ENCODE measurements around the gene DENND4B. TPM values are rescaled to one million over a fixed set of nuclear protein-coding genes. Genes with fewer than 3 reads are reported as not detected.

The DENND4B gene
- total and polyA plus RNA-seq, 10 of the 15 experiments (the other 5 are each of a cell fraction or from before 2014, with no cell fraction given) = 12.0 to 74.8 (median 22.7) TPM

DNA sequence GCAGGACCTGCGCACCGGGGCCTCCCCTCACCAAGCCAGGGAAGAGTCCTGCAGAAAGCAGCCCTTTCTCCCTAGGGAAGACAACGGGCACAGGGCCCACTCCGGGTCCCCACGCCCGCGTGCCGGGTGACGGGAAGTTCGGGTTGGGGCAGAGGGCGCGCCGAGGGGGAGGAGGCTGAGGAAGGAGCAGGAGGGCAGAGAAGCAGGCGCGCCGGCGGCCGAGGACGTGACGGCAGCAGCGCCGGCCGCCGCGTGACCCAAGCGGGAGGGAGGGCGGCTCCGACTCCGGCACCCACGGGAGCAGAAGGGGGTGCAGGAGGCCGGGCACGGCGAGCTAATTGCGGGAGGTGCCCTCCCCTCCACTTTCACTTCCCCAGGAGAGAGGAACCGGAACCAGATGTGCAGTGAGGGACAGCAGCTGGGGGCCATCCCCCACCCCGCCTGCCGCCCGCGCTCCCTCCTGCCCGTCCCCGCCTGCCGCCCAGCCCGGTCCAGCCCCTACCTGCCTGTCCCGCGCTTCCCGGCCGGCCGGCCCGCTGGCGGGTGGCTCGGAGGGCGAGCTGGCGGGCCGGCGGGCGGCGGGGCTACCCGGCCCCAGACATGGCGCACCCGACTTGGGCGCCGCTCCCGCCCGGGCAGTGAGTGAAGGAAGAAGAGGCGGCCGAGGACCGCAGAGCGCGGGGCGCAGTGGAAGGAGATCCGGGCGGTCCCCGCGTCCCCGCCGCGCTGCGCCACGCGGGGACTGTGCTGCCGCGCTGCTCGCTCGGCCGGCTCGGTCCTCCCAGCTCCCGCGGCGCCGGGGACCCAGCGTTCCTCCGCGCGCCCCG lies 510 bp downstream of the DENND4B start (continued):
- TF ChIP-seq, protein P1, sequence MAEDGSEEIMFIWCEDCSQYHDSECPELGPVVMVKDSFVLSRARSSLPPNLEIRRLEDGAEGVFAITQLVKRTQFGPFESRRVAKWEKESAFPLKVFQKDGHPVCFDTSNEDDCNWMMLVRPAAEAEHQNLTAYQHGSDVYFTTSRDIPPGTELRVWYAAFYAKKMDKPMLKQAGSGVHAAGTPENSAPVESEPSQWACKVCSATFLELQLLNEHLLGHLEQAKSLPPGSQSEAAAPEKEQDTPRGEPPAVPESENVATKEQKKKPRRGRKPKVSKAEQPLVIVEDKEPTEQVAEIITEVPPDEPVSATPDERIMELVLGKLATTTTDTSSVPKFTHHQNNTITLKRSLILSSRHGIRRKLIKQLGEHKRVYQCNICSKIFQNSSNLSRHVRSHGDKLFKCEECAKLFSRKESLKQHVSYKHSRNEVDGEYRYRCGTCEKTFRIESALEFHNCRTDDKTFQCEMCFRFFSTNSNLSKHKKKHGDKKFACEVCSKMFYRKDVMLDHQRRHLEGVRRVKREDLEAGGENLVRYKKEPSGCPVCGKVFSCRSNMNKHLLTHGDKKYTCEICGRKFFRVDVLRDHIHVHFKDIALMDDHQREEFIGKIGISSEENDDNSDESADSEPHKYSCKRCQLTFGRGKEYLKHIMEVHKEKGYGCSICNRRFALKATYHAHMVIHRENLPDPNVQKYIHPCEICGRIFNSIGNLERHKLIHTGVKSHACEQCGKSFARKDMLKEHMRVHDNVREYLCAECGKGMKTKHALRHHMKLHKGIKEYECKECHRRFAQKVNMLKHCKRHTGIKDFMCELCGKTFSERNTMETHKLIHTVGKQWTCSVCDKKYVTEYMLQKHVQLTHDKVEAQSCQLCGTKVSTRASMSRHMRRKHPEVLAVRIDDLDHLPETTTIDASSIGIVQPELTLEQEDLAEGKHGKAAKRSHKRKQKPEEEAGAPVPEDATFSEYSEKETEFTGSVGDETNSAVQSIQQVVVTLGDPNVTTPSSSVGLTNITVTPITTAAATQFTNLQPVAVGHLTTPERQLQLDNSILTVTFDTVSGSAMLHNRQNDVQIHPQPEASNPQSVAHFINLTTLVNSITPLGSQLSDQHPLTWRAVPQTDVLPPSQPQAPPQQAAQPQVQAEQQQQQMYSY (CRISPR knock-in tag; IDR thresholded peaks at IDR 0.05) = no peak
- TF ChIP-seq CHD4 (IDR thresholded peaks at IDR 0.05) (no peak), NR2F1 (conservative IDR thresholded peaks at IDR 0.05) (peak; percentile 34; the same call in 1 of the 2 replicates), YY1 (IDR thresholded peaks at IDR 0.05; ENCODE audit: low read depth, low read length) (peak; percentile 36; the same call in 1 of the 2 replicates), SMAD1 (IDR thresholded peaks at IDR 0.05; ENCODE audit: low read depth, partially characterized antibody) (no peak), SREBF1 (IDR thresholded peaks at IDR 0.05; ENCODE audit: low read length) (no peak), CEBPB (IDR thresholded peaks at IDR 0.05; ENCODE audit: borderline replicate concordance in 1 of 2, low read depth in 2 of 2, low read length in 2 of 2) (no peak), ZNF207 (IDR thresholded peaks at IDR 0.05; ENCODE audit: borderline replicate concordance) (no peak), HDGF (IDR thresholded peaks at IDR 0.05) (peak; percentile 81; the same call in 1 of the 2 replicates), CREB1 (IDR thresholded peaks at IDR 0.05; ENCODE audit: low read depth) (peak; percentile 74; the same call in 1 of the 2 replicates), SP1 (IDR thresholded peaks at IDR 0.05; ENCODE audit: low read depth, low read length) (peak; percentile 65), MTA3 (IDR thresholded peaks at IDR 0.05; ENCODE audit: borderline replicate concordance, low read length) (peak; percentile 75; the same call in 1 of the 2 replicates), GABPA (IDR thresholded peaks at IDR 0.05; ENCODE audit: low read depth) (peak; percentile 78; the same call in 1 of the 2 replicates), ETV6 (conservative IDR thresholded peaks at IDR 0.05 in 1 of 2, IDR thresholded peaks at IDR 0.05 in 1 of 2; ENCODE audit: borderline replicate concordance in 1 of 2, low read depth in 1 of 2) (peak in 1 of 2 experiments; percentile 93; a peak in 2 of 4 replicates), KLF5 (IDR thresholded peaks at IDR 0.05; ENCODE audit: partially characterized antibody) (peak; percentile 24), NFYA (IDR thresholded peaks at IDR 0.05; ENCODE audit: borderline replicate concordance, low read depth, low read length) (no peak), GATAD2B (conservative IDR thresholded peaks at IDR 0.05; ENCODE audit: low read depth) (peak; percentile 85), EZH2 (IDR thresholded peaks at IDR 0.05; ENCODE audit: borderline replicate concordance, control insufficient read depth, low read depth, low read length) (no peak), POU2F2 (IDR thresholded peaks at IDR 0.05; ENCODE audit: borderline replicate concordance, low read depth, low read length) (peak; percentile 84), SUPT20H (IDR thresholded peaks at IDR 0.05; ENCODE audit: borderline replicate concordance, control insufficient read depth, low read depth, low read length) (no peak)
- TF ChIP-seq, protein P2, sequence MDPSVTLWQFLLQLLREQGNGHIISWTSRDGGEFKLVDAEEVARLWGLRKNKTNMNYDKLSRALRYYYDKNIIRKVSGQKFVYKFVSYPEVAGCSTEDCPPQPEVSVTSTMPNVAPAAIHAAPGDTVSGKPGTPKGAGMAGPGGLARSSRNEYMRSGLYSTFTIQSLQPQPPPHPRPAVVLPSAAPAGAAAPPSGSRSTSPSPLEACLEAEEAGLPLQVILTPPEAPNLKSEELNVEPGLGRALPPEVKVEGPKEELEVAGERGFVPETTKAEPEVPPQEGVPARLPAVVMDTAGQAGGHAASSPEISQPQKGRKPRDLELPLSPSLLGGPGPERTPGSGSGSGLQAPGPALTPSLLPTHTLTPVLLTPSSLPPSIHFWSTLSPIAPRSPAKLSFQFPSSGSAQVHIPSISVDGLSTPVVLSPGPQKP (IDR thresholded peaks at IDR 0.05; ENCODE audit: low read depth, low read length) = peak; percentile 67
- TF ChIP-seq, protein P3, sequence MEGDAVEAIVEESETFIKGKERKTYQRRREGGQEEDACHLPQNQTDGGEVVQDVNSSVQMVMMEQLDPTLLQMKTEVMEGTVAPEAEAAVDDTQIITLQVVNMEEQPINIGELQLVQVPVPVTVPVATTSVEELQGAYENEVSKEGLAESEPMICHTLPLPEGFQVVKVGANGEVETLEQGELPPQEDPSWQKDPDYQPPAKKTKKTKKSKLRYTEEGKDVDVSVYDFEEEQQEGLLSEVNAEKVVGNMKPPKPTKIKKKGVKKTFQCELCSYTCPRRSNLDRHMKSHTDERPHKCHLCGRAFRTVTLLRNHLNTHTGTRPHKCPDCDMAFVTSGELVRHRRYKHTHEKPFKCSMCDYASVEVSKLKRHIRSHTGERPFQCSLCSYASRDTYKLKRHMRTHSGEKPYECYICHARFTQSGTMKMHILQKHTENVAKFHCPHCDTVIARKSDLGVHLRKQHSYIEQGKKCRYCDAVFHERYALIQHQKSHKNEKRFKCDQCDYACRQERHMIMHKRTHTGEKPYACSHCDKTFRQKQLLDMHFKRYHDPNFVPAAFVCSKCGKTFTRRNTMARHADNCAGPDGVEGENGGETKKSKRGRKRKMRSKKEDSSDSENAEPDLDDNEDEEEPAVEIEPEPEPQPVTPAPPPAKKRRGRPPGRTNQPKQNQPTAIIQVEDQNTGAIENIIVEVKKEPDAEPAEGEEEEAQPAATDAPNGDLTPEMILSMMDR (IDR thresholded peaks at IDR 0.05 in 2 of 3, conservative IDR thresholded peaks at IDR 0.05 in 1 of 3; ENCODE audit: control insufficient read depth in 2 of 3, extremely low read depth in 1 of 3, insufficient read depth in 1 of 3, low read depth in 3 of 3, low read length in 3 of 3) = no peak

Data from GM12878 (cell line).